ENCODE measurements around the gene PKMYT1.

GRCh38 chr16:3025032-3026002 lies 45.1 kb upstream of the PKMYT1 start:
- TF ChIP-seq CREB1 (CRISPR knock-in tag; IDR thresholded peaks at IDR 0.05; ENCODE audit: low read depth) (no peak), REST (IDR thresholded peaks at IDR 0.05; ENCODE audit: unreplicated experiment) (no peak), CTCF (conservative IDR thresholded peaks at IDR 0.05; ENCODE audit: low read depth in 2 of 2) (no peak), EZH2 (IDR thresholded peaks at IDR 0.05; ENCODE audit: low read depth, unreplicated experiment) (no peak), POLR2AphosphoS5 (IDR thresholded peaks at IDR 0.05; ENCODE audit: low read depth) (no peak)

Measured in GM23338 (cell line).